Measurements from ENCODE around the gene SHLD2. TPM values are rescaled to one million over a fixed set of nuclear protein-coding genes. Genes with fewer than 3 reads are reported as not detected.
"Not testable (repeated sequence)": the region's sequence is repeated elsewhere in the genome, so short reads cannot be mapped to it uniquely, and the experiment has no call there.

Gene SHLD2
- total RNA-seq, 1 experiment from 2014 or later: 45.2 TPM

- H3K36me3 ChIP-seq (ENCODE audit: control insufficient read depth, insufficient read depth, low read length); POLR2A ChIA-PET; DNase-seq (ENCODE audit: low read depth, low spot score); intact Hi-C loops (cut with micrococcal nuclease; ENCODE audit: unreplicated experiment); in situ Hi-C loops (cut with HindIII; ENCODE audit: low pct_unique_long_range_greater_than_20kb, low sequenced_read_pairs); H3K9me3 ChIP-seq (ENCODE audit: control insufficient read depth, insufficient read depth, low read depth, low read length); H3K27me3 ChIP-seq (ENCODE audit: control insufficient read depth, insufficient read depth, low read length); H3K27ac ChIP-seq (ENCODE audit: low read length); CTCF ChIA-PET; H3K4me3 ChIP-seq (ENCODE audit: low read depth in 2 of 2, low read length in 2 of 2); ATAC-seq; H3K4me1 ChIP-seq (ENCODE audit: control insufficient read depth, insufficient read depth, low read length): not testable (repeated sequence)
- TSS peak; percentile 27 for BruUV-seq (replicated peaks)
Measured at GRCh38 chr10:87145598-87145997, 50.6 kb downstream of the SHLD2 start.

GRCh38 chr10:87149020-87149609, 54.1 kb downstream of the SHLD2 start:
- BruUV-seq (replicated peaks); intact Hi-C loops (cut with micrococcal nuclease; ENCODE audit: unreplicated experiment); H3K4me1 ChIP-seq (ENCODE audit: control insufficient read depth, insufficient read depth, low read length); H3K9me3 ChIP-seq (ENCODE audit: control insufficient read depth, insufficient read depth, low read depth, low read length); H3K36me3 ChIP-seq (ENCODE audit: control insufficient read depth, insufficient read depth, low read length); in situ Hi-C loops (cut with HindIII; ENCODE audit: low pct_unique_long_range_greater_than_20kb, low sequenced_read_pairs); DNase-seq (ENCODE audit: low read depth, low spot score); CTCF ChIA-PET; H3K27ac ChIP-seq (ENCODE audit: low read length); H3K4me3 ChIP-seq (ENCODE audit: low read depth in 2 of 2, low read length in 2 of 2); H3K27me3 ChIP-seq (ENCODE audit: control insufficient read depth, insufficient read depth, low read length): not testable (repeated sequence)
- POLR2A ChIA-PET: interaction anchor here (0.7 kb wide), 1 partner anchor 19 kb away, joined by 6 read pairs; no protein-coding TSS in a partner anchor
- ATAC-seq: peak; percentile 80
- TF ChIP-seq CTCF (IDR thresholded peaks at IDR 0.05): peak; percentile 41

- H3K27ac ChIP-seq (ENCODE audit: low read length); intact Hi-C loops (cut with micrococcal nuclease; ENCODE audit: unreplicated experiment); H3K27me3 ChIP-seq (ENCODE audit: control insufficient read depth, insufficient read depth, low read length); H3K36me3 ChIP-seq (ENCODE audit: control insufficient read depth, insufficient read depth, low read length); DNase-seq (ENCODE audit: low read depth, low spot score); CTCF ChIA-PET; POLR2A ChIA-PET; BruUV-seq (replicated peaks); H3K4me1 ChIP-seq (ENCODE audit: control insufficient read depth, insufficient read depth, low read length); H3K4me3 ChIP-seq (ENCODE audit: low read depth in 2 of 2, low read length in 2 of 2); H3K9me3 ChIP-seq (ENCODE audit: control insufficient read depth, insufficient read depth, low read depth, low read length); in situ Hi-C loops (cut with HindIII; ENCODE audit: low pct_unique_long_range_greater_than_20kb, low sequenced_read_pairs); ATAC-seq: not testable (repeated sequence)
Measured at GRCh38 chr10:87151516-87151915, 56.5 kb downstream of the SHLD2 start.

GRCh38 chr10:87156841-87157240, 61.8 kb downstream of the SHLD2 start:
- intact Hi-C loops (cut with micrococcal nuclease; ENCODE audit: unreplicated experiment); BruUV-seq (replicated peaks); H3K27ac ChIP-seq (ENCODE audit: low read length); H3K27me3 ChIP-seq (ENCODE audit: control insufficient read depth, insufficient read depth, low read length); CTCF ChIA-PET; DNase-seq (ENCODE audit: low read depth, low spot score); H3K36me3 ChIP-seq (ENCODE audit: control insufficient read depth, insufficient read depth, low read length); in situ Hi-C loops (cut with HindIII; ENCODE audit: low pct_unique_long_range_greater_than_20kb, low sequenced_read_pairs); POLR2A ChIA-PET; H3K4me1 ChIP-seq (ENCODE audit: control insufficient read depth, insufficient read depth, low read length); H3K9me3 ChIP-seq (ENCODE audit: control insufficient read depth, insufficient read depth, low read depth, low read length); ATAC-seq; H3K4me3 ChIP-seq (ENCODE audit: low read depth in 2 of 2, low read length in 2 of 2): not testable (repeated sequence)

GRCh38 chr10:87157821-87158220, 62.8 kb downstream of the SHLD2 start:
- H3K27me3 ChIP-seq (ENCODE audit: control insufficient read depth, insufficient read depth, low read length); H3K36me3 ChIP-seq (ENCODE audit: control insufficient read depth, insufficient read depth, low read length); ATAC-seq; H3K4me1 ChIP-seq (ENCODE audit: control insufficient read depth, insufficient read depth, low read length); POLR2A ChIA-PET; in situ Hi-C loops (cut with HindIII; ENCODE audit: low pct_unique_long_range_greater_than_20kb, low sequenced_read_pairs); H3K4me3 ChIP-seq (ENCODE audit: low read depth in 2 of 2, low read length in 2 of 2); BruUV-seq (replicated peaks); H3K27ac ChIP-seq (ENCODE audit: low read length); DNase-seq (ENCODE audit: low read depth, low spot score); intact Hi-C loops (cut with micrococcal nuclease; ENCODE audit: unreplicated experiment); H3K9me3 ChIP-seq (ENCODE audit: control insufficient read depth, insufficient read depth, low read depth, low read length); CTCF ChIA-PET: not testable (repeated sequence)

- H3K4me1 ChIP-seq (ENCODE audit: control insufficient read depth, insufficient read depth, low read length); in situ Hi-C loops (cut with HindIII; ENCODE audit: low pct_unique_long_range_greater_than_20kb, low sequenced_read_pairs); POLR2A ChIA-PET; CTCF ChIA-PET; H3K4me3 ChIP-seq (ENCODE audit: low read depth in 2 of 2, low read length in 2 of 2); H3K27me3 ChIP-seq (ENCODE audit: control insufficient read depth, insufficient read depth, low read length); BruUV-seq (replicated peaks); H3K36me3 ChIP-seq (ENCODE audit: control insufficient read depth, insufficient read depth, low read length); DNase-seq (ENCODE audit: low read depth, low spot score); H3K9me3 ChIP-seq (ENCODE audit: control insufficient read depth, insufficient read depth, low read depth, low read length); ATAC-seq; H3K27ac ChIP-seq (ENCODE audit: low read length); intact Hi-C loops (cut with micrococcal nuclease; ENCODE audit: unreplicated experiment): not testable (repeated sequence)
Measured at GRCh38 chr10:87162703-87163293, 67.8 kb downstream of the SHLD2 start.

GRCh38 chr10:87163414-87163813, 68.4 kb downstream of the SHLD2 start:
- DNase-seq (ENCODE audit: low read depth, low spot score); H3K4me1 ChIP-seq (ENCODE audit: control insufficient read depth, insufficient read depth, low read length); CTCF ChIA-PET; H3K27me3 ChIP-seq (ENCODE audit: control insufficient read depth, insufficient read depth, low read length); H3K36me3 ChIP-seq (ENCODE audit: control insufficient read depth, insufficient read depth, low read length); H3K4me3 ChIP-seq (ENCODE audit: low read depth in 2 of 2, low read length in 2 of 2); BruUV-seq (replicated peaks); H3K9me3 ChIP-seq (ENCODE audit: control insufficient read depth, insufficient read depth, low read depth, low read length); H3K27ac ChIP-seq (ENCODE audit: low read length); ATAC-seq; POLR2A ChIA-PET; in situ Hi-C loops (cut with HindIII; ENCODE audit: low pct_unique_long_range_greater_than_20kb, low sequenced_read_pairs); intact Hi-C loops (cut with micrococcal nuclease; ENCODE audit: unreplicated experiment): not testable (repeated sequence)
